ENCODE results near the gene LRIG1.
A peak's percentile ranks its signal among the peaks of the same experiment; 100 is the strongest.

The LRIG1 gene

DNA sequence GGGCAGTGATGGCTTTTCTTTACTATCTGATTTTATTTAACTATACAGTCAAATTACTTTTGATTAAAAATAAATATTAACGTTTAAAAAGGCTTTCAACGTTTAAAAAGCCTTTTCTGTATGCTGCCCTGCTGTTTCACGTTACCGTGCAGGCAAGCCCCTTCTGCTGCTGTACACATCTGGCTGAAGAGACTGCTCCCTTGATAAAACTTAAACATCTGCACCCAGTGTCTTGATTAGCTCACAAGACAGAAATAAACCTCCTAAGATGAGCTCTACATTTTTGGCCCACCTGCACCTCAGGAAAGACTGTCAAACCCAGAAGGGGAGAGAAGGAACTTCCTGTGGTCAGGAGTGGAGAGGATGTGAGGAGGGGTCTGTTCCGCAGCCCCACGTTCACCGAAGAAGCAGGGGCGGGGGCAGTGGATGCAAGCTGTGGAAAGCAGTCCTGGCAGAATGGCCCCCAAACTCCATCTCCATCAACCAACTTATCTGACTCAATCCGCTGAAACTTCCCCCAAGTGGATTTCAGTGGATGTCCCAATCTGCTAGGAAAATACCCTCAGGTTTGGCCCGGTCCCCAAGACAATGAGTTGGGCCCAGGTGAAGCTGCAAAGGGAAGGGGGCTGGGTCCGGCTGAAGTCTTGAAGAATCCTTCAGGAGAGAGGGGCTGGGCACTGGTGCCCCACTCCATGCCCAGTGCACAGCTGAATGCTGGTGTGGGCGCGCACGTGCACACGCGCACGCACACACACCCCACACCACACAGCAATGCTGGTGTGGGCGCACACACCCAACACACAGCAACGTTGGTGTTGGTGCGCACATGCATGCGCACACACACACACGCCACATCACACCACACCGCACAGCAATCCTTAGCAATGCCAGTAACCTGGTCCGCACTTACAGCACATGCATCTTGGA is 88.6 kb downstream of the LRIG1 start:
- no peak for TF ChIP-seq CTCF (IDR thresholded peaks at IDR 0.05; ENCODE audit: insufficient read depth, low read length, missing control alignments)
- no peak for DNase-seq (ENCODE audit: low read depth, low spot score)
- H3K4me3 ChIP-seq (ENCODE audit: low read depth, low read length), result no peak overlapping the region
- ChIA-PET POLR2A (interaction anchor here (1.0 kb wide), 1 partner anchor 8 kb away, joined by 5 read pairs; no protein-coding TSS in a partner anchor), CTCF (interaction anchor here (0.9 to 12.3 kb wide), 7 partner anchors 6 to 408 kb away, joined by 3 to 248 read pairs (median 5); no protein-coding TSS in a partner anchor)

- POLR2A ChIA-PET, result no interaction called here
These were observed 89.3 kb downstream of the LRIG1 start for GRCh38 chr3:66411474-66411873.

GRCh38 chr3:66410976-66411375 is 89.8 kb downstream of the LRIG1 start:
- no peak overlapping the region for H3K4me3 ChIP-seq (ENCODE audit: low read depth, low read length)
- TF ChIP-seq CTCF (IDR thresholded peaks at IDR 0.05; ENCODE audit: insufficient read depth, low read length, missing control alignments), result no peak
- DNase-seq (ENCODE audit: low read depth, low spot score), result no peak
- ChIA-PET POLR2A (no interaction called here), CTCF (interaction anchor here (0.8 to 12.3 kb wide), 12 partner anchors 9 to 409 kb away, joined by 3 to 248 read pairs (median 4); no protein-coding TSS in a partner anchor)

More at GRCh38 chr3:66411474-66411873, 89.3 kb downstream of the LRIG1 start:
- no peak overlapping the region for H3K4me3 ChIP-seq (ENCODE audit: low read depth, low read length)
- no peak for TF ChIP-seq CTCF (IDR thresholded peaks at IDR 0.05; ENCODE audit: insufficient read depth, low read length, missing control alignments)
- DNase-seq (ENCODE audit: low read depth, low spot score), result no peak
- CTCF ChIA-PET, result interaction anchor here (1.0 to 12.3 kb wide), 6 partner anchors 10 to 408 kb away, joined by 3 to 248 read pairs (median 5); no protein-coding TSS in a partner anchor

DNA sequence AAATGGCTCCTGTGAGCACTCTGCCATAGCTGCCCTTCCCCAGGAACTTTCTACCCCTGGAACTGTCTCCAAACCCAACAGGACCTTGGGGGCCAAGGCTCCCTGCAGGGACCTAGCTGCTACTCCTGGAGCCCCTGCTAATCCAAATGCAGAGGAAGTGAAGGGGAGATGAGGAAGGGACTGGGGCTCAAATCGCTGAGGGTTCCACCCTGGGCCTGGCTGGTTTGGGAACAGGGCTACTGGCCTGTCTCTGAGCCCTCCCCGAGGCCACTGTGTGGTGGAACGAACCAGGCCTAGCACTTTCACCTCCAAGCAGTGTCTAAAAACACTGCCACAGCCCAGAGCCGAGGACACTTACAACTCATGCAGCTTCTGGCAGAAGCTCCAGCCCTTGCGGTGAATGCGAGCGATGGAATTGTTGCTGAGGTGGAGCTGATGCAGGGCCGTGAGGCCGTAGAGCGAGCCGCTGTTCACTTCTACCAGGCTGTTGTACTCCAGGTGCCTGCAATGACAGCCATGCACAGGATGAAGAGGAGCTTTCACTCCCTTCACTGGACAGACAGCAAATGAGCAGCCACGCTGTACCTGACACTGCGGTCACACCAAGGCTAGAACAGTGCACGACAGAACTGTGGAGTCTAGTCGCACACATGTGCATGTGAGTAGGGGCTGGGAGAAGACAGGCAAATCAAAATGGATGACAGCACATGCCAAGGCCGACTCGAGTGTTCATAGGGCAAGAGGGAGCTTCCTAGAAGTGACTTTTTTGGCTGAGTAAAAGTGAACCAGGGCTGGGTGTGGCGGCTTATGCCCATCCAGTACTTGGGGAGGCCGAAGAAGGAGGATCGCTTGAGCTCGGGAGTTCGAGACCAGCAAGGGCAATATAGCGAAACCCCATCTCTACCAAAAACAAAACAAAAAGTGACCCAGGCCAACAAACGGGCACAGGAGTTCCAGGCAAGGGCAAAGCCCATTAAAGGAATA is 90.8 kb downstream of the LRIG1 start:
- no peak for TF ChIP-seq CTCF (IDR thresholded peaks at IDR 0.05; ENCODE audit: insufficient read depth, low read length, missing control alignments)
- H3K4me3 ChIP-seq (ENCODE audit: low read depth, low read length), result no peak overlapping the region
- CTCF ChIA-PET, result interaction anchor here (0.6 to 12.3 kb wide), 19 partner anchors 9 to 410 kb away, joined by 3 to 248 read pairs (median 5); no protein-coding TSS in a partner anchor
- no peak for DNase-seq (ENCODE audit: low read depth, low spot score)
- POLR2A ChIA-PET, result no interaction called here

GRCh38 chr3:66407611-66408218 is 93.1 kb downstream of the LRIG1 start:
- ChIA-PET CTCF (interaction anchor here (0.6 to 12.3 kb wide), 88 partner anchors 8 to 434 kb away, joined by 3 to 248 read pairs (median 5); partner anchors contain the start of gene LRIG1), POLR2A (no interaction called here)
- DNase-seq (ENCODE audit: low read depth, low spot score), result no peak
- peak; percentile 93 for TF ChIP-seq CTCF (IDR thresholded peaks at IDR 0.05; ENCODE audit: insufficient read depth, low read length, missing control alignments)
- H3K4me3 ChIP-seq (ENCODE audit: low read depth, low read length), result no peak overlapping the region

Measured in AG04449 (cell line).